HEK293 (cell line): ENCODE data around the gene SCAF1.

Experiments used
- CTCF ChIA-PET: fragments of 350-600 bp; formaldehyde crosslinking; extraction: SDS; loops from one replicate; lab custom pipeline; 2021; ENCODE audit warnings: antibody characterized with exemption; lab: Yijun Ruan, JAX
- POLR2A ChIA-PET: fragments of 300-600 bp; formaldehyde crosslinking; extraction: SDS; loops from one replicate; lab custom pipeline; 2020; ENCODE audit warnings: antibody characterized with exemption, inconsistent platforms; lab: Yijun Ruan, JAX
- H3K27ac ChIP-seq: fragments of 200-500 bp; sonication (Bioruptor generic); 2 replicates; pipeline ENCODE4 v1.5.1; 2014; ENCODE audit warnings: low read depth, low read length, control low read depth, inconsistent platforms; ENCODE audit errors: extremely low read depth
- H3K36me3 ChIP-seq, 2 experiments: fragments of 200-500 bp in 1 of 2; sonication (Bioruptor generic) in 1 of 2; 1 replicate in 1 of 2; 2 replicates in 1 of 2; pipeline ENCODE4 v1.5.1; 2014 to 2017; ENCODE audit warnings: inconsistent platforms in 2 of 2, low read length in 2 of 2; ENCODE audit not compliant: control insufficient read depth in 2 of 2, insufficient read depth in 1 of 2
- H3K4me1 ChIP-seq: fragments of 200-500 bp; sonication (Bioruptor generic); 2 replicates; pipeline ENCODE4 v1.5.1; 2014; ENCODE audit warnings: mild to moderate bottlenecking, low read length, inconsistent platforms; ENCODE audit not compliant: control insufficient read depth, insufficient read depth
- H3K4me3 ChIP-seq: 2 replicates; pipeline ENCODE4 v1.5.1; 2011; ENCODE audit warnings: low read depth, mild to moderate bottlenecking, control low read depth, low read length, moderate library complexity
- H3K9me3 ChIP-seq: fragments of 200-500 bp; sonication (Bioruptor generic); 2 replicates; pipeline ENCODE4 v1.5.1; 2014; ENCODE audit warnings: low read depth, low read length, inconsistent platforms; ENCODE audit not compliant: control insufficient read depth, insufficient read depth
- BCL11B ChIP-seq: fragments of 450-650 bp; formaldehyde crosslinking; IDR thresholded peaks from 2 replicates; pipeline ENCODE4 v1.5.1; 2016; ENCODE audit warnings: low read depth, missing biosample characterization, missing genetic modification characterization
- GLI4 ChIP-seq: fragments of 450-650 bp; formaldehyde crosslinking; IDR thresholded peaks from 2 replicates; pipeline ENCODE4 v1.5.1; 2016; ENCODE audit warnings: missing biosample characterization, missing genetic modification characterization
- HOXC10 ChIP-seq: sonication (generic); formaldehyde crosslinking; IDR thresholded peaks from 2 replicates; pipeline ENCODE4 v1.8.1; 2023; ENCODE audit warnings: mild to moderate bottlenecking, missing genetic modification reagents
- INSM2 ChIP-seq: fragments of 450-650 bp; formaldehyde crosslinking; IDR thresholded peaks from 2 replicates; pipeline ENCODE4 v1.5.1; 2016; ENCODE audit warnings: missing biosample characterization, missing genetic modification characterization
- PATZ1 ChIP-seq: fragments of 450-650 bp; formaldehyde crosslinking; IDR thresholded peaks from 2 replicates; pipeline ENCODE4 v1.5.1; 2016; ENCODE audit warnings: missing biosample characterization, missing genetic modification characterization
- SETDB1 ChIP-seq: IDR thresholded peaks from one replicate; pipeline ENCODE4 v1.6.1; 2017; ENCODE audit warnings: mild to moderate bottlenecking, low read length, moderate library complexity, mixed read lengths; ENCODE audit not compliant: insufficient read length
- SP3 ChIP-seq: fragments of 450-650 bp; formaldehyde crosslinking; IDR thresholded peaks from 2 replicates; pipeline ENCODE4 v1.5.1; 2016; ENCODE audit warnings: missing biosample characterization, missing genetic modification characterization
- TCF7L2 ChIP-seq: IDR thresholded peaks from 2 replicates; pipeline ENCODE4 v1.6.1; 2011; ENCODE audit warnings: low read depth, mild to moderate bottlenecking, inconsistent platforms, low read length, moderate library complexity, borderline replicate concordance
- WT1 ChIP-seq: fragments of 450-650 bp; formaldehyde crosslinking; IDR thresholded peaks from 2 replicates; pipeline ENCODE4 v1.5.1; 2016; ENCODE audit warnings: missing biosample characterization, missing genetic modification characterization
- ZNF148 ChIP-seq: fragments of 450-650 bp; formaldehyde crosslinking; IDR thresholded peaks from 2 replicates; pipeline ENCODE4 v1.5.0; 2017; ENCODE audit warnings: missing biosample characterization, missing genetic modification characterization, borderline replicate concordance
- ZNF221 ChIP-seq: fragments of 450-650 bp; formaldehyde crosslinking; IDR thresholded peaks from 2 replicates; pipeline ENCODE4 v1.5.1; 2017; ENCODE audit warnings: missing biosample characterization, missing genetic modification characterization, borderline replicate concordance
- ZNF223 ChIP-seq: fragments of 450-650 bp; formaldehyde crosslinking; IDR thresholded peaks from 2 replicates; pipeline ENCODE4 v1.5.1; 2016; ENCODE audit warnings: missing biosample characterization, missing genetic modification characterization
- ZNF302 ChIP-seq: fragments of 450-650 bp; formaldehyde crosslinking; IDR thresholded peaks from 2 replicates; pipeline ENCODE4 v1.5.1; 2016; ENCODE audit warnings: missing biosample characterization, missing genetic modification characterization, low read depth
- ZNF311 ChIP-seq: fragments of 450-650 bp; formaldehyde crosslinking; IDR thresholded peaks from 2 replicates; pipeline ENCODE4 v1.5.1; 2017; ENCODE audit warnings: missing biosample characterization, missing genetic modification characterization, borderline replicate concordance
- ZNF37A ChIP-seq: fragments of 450-650 bp; IDR thresholded peaks from 2 replicates; pipeline ENCODE4 v1.5.1; 2018; ENCODE audit warnings: missing biosample characterization, missing genetic modification characterization
- ZNF398 ChIP-seq: fragments of 450-650 bp; formaldehyde crosslinking; IDR thresholded peaks from 2 replicates; pipeline ENCODE4 v1.5.1; 2017; ENCODE audit warnings: missing biosample characterization, missing genetic modification characterization
- ZNF404 ChIP-seq: fragments of 450-650 bp; formaldehyde crosslinking; IDR thresholded peaks from 2 replicates; pipeline ENCODE4 v1.5.1; 2017; ENCODE audit warnings: missing biosample characterization, missing genetic modification characterization
- ZNF416 ChIP-seq: fragments of 450-650 bp; formaldehyde crosslinking; IDR thresholded peaks from 2 replicates; pipeline ENCODE4 v1.5.1; 2016; ENCODE audit warnings: missing biosample characterization, missing genetic modification characterization
- ZNF558 ChIP-seq: fragments of 450-650 bp; formaldehyde crosslinking; IDR thresholded peaks from 2 replicates; pipeline ENCODE4 v1.5.1; 2016; ENCODE audit warnings: missing biosample characterization, missing genetic modification characterization
- ZNF596 ChIP-seq: fragments of 450-650 bp; IDR thresholded peaks from 2 replicates; pipeline ENCODE4 v1.5.0; 2018; ENCODE audit warnings: missing biosample characterization, mild to moderate bottlenecking, missing genetic modification characterization, moderate library complexity
- ZNF610 ChIP-seq: fragments of 450-650 bp; formaldehyde crosslinking; IDR thresholded peaks from 2 replicates; pipeline ENCODE4 v1.5.1; 2016; ENCODE audit warnings: missing biosample characterization, missing genetic modification characterization, borderline replicate concordance
- ZNF621 ChIP-seq: fragments of 450-650 bp; formaldehyde crosslinking; IDR thresholded peaks from 2 replicates; pipeline ENCODE4 v1.5.1; 2017; ENCODE audit warnings: missing biosample characterization, missing genetic modification characterization
- ZNF629 ChIP-seq: fragments of 450-650 bp; formaldehyde crosslinking; IDR thresholded peaks from 2 replicates; pipeline ENCODE4 v1.5.1; 2017; ENCODE audit warnings: missing biosample characterization, missing genetic modification characterization
- ZNF701 ChIP-seq: fragments of 450-650 bp; formaldehyde crosslinking; IDR thresholded peaks from 2 replicates; pipeline ENCODE4 v1.5.1; 2016; ENCODE audit warnings: missing biosample characterization, missing genetic modification characterization
- ZNF76 ChIP-seq: fragments of 450-650 bp; formaldehyde crosslinking; IDR thresholded peaks from 2 replicates; pipeline ENCODE4; 2016; ENCODE audit warnings: low read depth, missing biosample characterization, missing genetic modification characterization, borderline replicate concordance
- ZNF768 ChIP-seq: fragments of 450-650 bp; formaldehyde crosslinking; IDR thresholded peaks from 2 replicates; pipeline ENCODE4 v1.5.1; 2018; ENCODE audit warnings: missing biosample characterization, mild to moderate bottlenecking, missing genetic modification characterization
- ZSCAN5A ChIP-seq: fragments of 450-650 bp; formaldehyde crosslinking; IDR thresholded peaks from 2 replicates; pipeline ENCODE4 v1.5.1; 2016; ENCODE audit warnings: missing biosample characterization, missing genetic modification characterization
- ZXDB ChIP-seq: fragments of 450-650 bp; formaldehyde crosslinking; IDR thresholded peaks from 2 replicates; pipeline ENCODE4 v1.5.1; 2016; ENCODE audit warnings: missing biosample characterization, missing genetic modification characterization

SCAF1 gene

GRCh38 chr19:49657493-49658138, 15.6 kb downstream of the SCAF1 start:
- POLR2A ChIA-PET: interaction anchor here (0.7 to 1.9 kb wide), 4 partner anchors 10 to 77 kb away, joined by 3 to 15 read pairs (median 4); partner anchors contain the start of gene PRRG2
- H3K27ac ChIP-seq: no peak overlapping the region
- no peaks in the 10 kb centered on the region for H3K9me3 ChIP-seq
- CTCF ChIA-PET: interaction anchor here (1.2 kb wide), 1 partner anchor 14 kb away, joined by 3 read pairs; no protein-coding TSS in a partner anchor
- no peak for TF ChIP-seq ZNF558
- TF ChIP-seq ZNF701 (tag by site-specific recombination): no peak
- TF ChIP-seq ZNF629 (tag by site-specific recombination): no peak
- TF ChIP-seq ZNF596: no peak
- no peak for TF ChIP-seq ZNF398
- no peak for TF ChIP-seq ZNF404
- no peak for TF ChIP-seq ZXDB (tag by site-specific recombination)
- no peak for TF ChIP-seq GLI4 (tag by site-specific recombination)
- no peak for TF ChIP-seq ZNF37A (tag by site-specific recombination)
- TF ChIP-seq INSM2: no peak
- no peak for TF ChIP-seq ZNF76 (tag by site-specific recombination)
- no peak for TF ChIP-seq SP3 (tag by site-specific recombination)
- no peak for TF ChIP-seq HOXC10 (CRISPR knock-in tag)
- TF ChIP-seq WT1 (tag by site-specific recombination): no peak
- no peak for TF ChIP-seq ZNF221 (tag by site-specific recombination)
- TF ChIP-seq ZNF621 (tag by site-specific recombination): no peak
- TF ChIP-seq ZNF610 (tag by site-specific recombination): no peak
- no peak for TF ChIP-seq ZNF311 (tag by site-specific recombination)
- TF ChIP-seq ZNF223: no peak
- TF ChIP-seq, all 188 proteins: peak for 0
- Histone ChIP-seq H3K4me3 (no peak overlapping the region), H3K36me3 (peaks cover 45 to 99% of the 10 kb centered on the region in 2 experiments), H3K4me1 (no peaks in the 10 kb centered on the region)

- POLR2A ChIA-PET: interaction anchor here (0.5 to 1.9 kb wide), 6 partner anchors 10 to 109 kb away, joined by 3 to 15 read pairs (median 4); partner anchors contain the start of genes AP2A1 and PRRG2
- no peaks in the 10 kb centered on the region for H3K4me1 ChIP-seq
- H3K9me3 ChIP-seq: no peaks in the 10 kb centered on the region
- CTCF ChIA-PET: interaction anchor here (1.2 kb wide), 1 partner anchor 14 kb away, joined by 3 read pairs; no protein-coding TSS in a partner anchor
- peaks cover 45 to 99% of the 10 kb centered on the region in 2 experiments for H3K36me3 ChIP-seq
- H3K27ac ChIP-seq: no peak overlapping the region
- H3K4me3 ChIP-seq: no peak overlapping the region
- TF ChIP-seq TCF7L2: no peak
- no peak for TF ChIP-seq ZNF416
- TF ChIP-seq ZNF768 (tag by site-specific recombination): no peak
- no peak for TF ChIP-seq ZNF302 (tag by site-specific recombination)
- no peak for TF ChIP-seq ZNF148 (tag by site-specific recombination)
- no peak for TF ChIP-seq PATZ1 (tag by site-specific recombination)
- TF ChIP-seq SETDB1: no peak
- TF ChIP-seq ZSCAN5A: no peak
- TF ChIP-seq BCL11B (tag by site-specific recombination): no peak
Measured at GRCh38 chr19:49658139-49658517, 16.1 kb downstream of the SCAF1 start.
